ENCODE results near the gene FRRS1. TPM values are rescaled to one million over a fixed set of nuclear protein-coding genes. Genes with fewer than 3 reads are reported as not detected.

Gene FRRS1
- total RNA-seq, 2 experiments from 2014 or later: 0.33 to 1.1 TPM

GRCh38 chr1:99663501-99663900 is 102.9 kb downstream of the FRRS1 start:
- no peak overlapping the region for H3K4me3 Mint-ChIP-seq
- no peak overlapping the region for H3K27ac Mint-ChIP-seq
- intact Hi-C loops (cut with DNase I, micrococcal nuclease): no loop called here
- no peak overlapping the region for H3K4me3 ChIP-seq (ENCODE audit: low read length)
- DNase-seq: no peak
- no peaks in the 10 kb centered on the region for H3K9me3 Mint-ChIP-seq
- POLR2A ChIA-PET: no interaction called here
- no peaks in the 10 kb centered on the region for H3K36me3 Mint-ChIP-seq (ENCODE audit: low read depth)
- no peak for ATAC-seq (ENCODE audit: poor library complexity)
- no peaks in the 10 kb centered on the region for H3K36me3 ChIP-seq (ENCODE audit: insufficient read depth, low read length)
- no peaks in the 10 kb centered on the region for H3K9me3 ChIP-seq (ENCODE audit: control insufficient read depth in 1 of 2, insufficient read depth in 1 of 2, low read length in 2 of 2)
- TF ChIP-seq CTCF (IDR thresholded peaks at IDR 0.05): no peak
- H3K27me3 ChIP-seq (ENCODE audit: control insufficient read depth in 1 of 2, insufficient read depth in 2 of 2, low read length in 2 of 2): no peaks in the 10 kb centered on the region
- no peaks in the 10 kb centered on the region for H3K4me1 Mint-ChIP-seq (ENCODE audit: low read depth)
- CTCF ChIA-PET: no interaction called here
- H3K4me1 ChIP-seq (ENCODE audit: insufficient read depth, low read length): no peaks in the 10 kb centered on the region
- no peak overlapping the region for H3K27ac ChIP-seq (ENCODE audit: low read depth in 1 of 2, low read length in 2 of 2)
- peaks cover 24% of the 10 kb centered on the region for H3K27me3 Mint-ChIP-seq

GRCh38 chr1:99662539-99663080 is 103.8 kb downstream of the FRRS1 start:
- Histone ChIP-seq H3K4me3 (ENCODE audit: low read length) (no peak overlapping the region), H3K4me1 (ENCODE audit: insufficient read depth, low read length) (no peaks in the 10 kb centered on the region), H3K27me3 (ENCODE audit: control insufficient read depth in 1 of 2, insufficient read depth in 2 of 2, low read length in 2 of 2) (no peaks in the 10 kb centered on the region), H3K36me3 (ENCODE audit: insufficient read depth, low read length) (no peaks in the 10 kb centered on the region), H3K9me3 (ENCODE audit: control insufficient read depth in 1 of 2, insufficient read depth in 1 of 2, low read length in 2 of 2) (no peaks in the 10 kb centered on the region), H3K27ac (ENCODE audit: low read depth in 1 of 2, low read length in 2 of 2) (no peak overlapping the region)
- no peak for ATAC-seq (ENCODE audit: poor library complexity)
- CTCF ChIA-PET: no interaction called here
- Mint-ChIP-seq H3K4me3 (no peak overlapping the region), H3K9me3 (no peaks in the 10 kb centered on the region), H3K27me3 (peaks cover 19% of the 10 kb centered on the region), H3K4me1 (ENCODE audit: low read depth) (no peaks in the 10 kb centered on the region), H3K27ac (no peak overlapping the region), H3K36me3 (ENCODE audit: low read depth) (no peaks in the 10 kb centered on the region)
- POLR2A ChIA-PET: no interaction called here
- intact Hi-C loops (cut with DNase I, micrococcal nuclease): no loop called here
- no peak for DNase-seq
- TF ChIP-seq CTCF (IDR thresholded peaks at IDR 0.05): no peak

DNA sequence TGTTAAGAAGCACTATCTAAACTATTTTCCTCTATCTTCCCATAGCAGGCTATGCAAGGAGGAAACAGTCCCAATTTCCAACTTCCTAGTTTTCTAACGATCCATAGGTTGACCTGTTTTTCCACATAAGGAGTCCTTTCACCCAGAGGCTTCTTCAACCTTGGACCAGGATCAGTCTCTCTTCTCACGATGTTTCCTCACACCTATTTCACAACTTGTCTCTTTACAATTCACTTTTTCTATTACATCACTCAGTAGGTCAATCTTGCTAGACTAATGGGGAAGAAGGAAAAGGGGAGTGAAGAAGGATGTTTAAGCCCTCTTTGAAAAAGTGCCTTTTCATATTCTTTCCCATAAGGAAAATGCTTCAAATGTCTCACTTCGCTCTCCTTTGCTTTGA is 104.7 kb downstream of the FRRS1 start:
- no peak for TF ChIP-seq CTCF (IDR thresholded peaks at IDR 0.05)
- H3K36me3 Mint-ChIP-seq (ENCODE audit: low read depth): no peaks in the 10 kb centered on the region

More for the DNA sequence above, 104.7 kb downstream of the FRRS1 start:
- H3K27me3 ChIP-seq (ENCODE audit: control insufficient read depth in 1 of 2, insufficient read depth in 2 of 2, low read length in 2 of 2): no peaks in the 10 kb centered on the region
- no peak overlapping the region for H3K4me3 Mint-ChIP-seq
- intact Hi-C loops (cut with DNase I, micrococcal nuclease): no loop called here
- no peaks in the 10 kb centered on the region for H3K9me3 ChIP-seq (ENCODE audit: control insufficient read depth in 1 of 2, insufficient read depth in 1 of 2, low read length in 2 of 2)
- H3K27ac ChIP-seq (ENCODE audit: low read depth in 1 of 2, low read length in 2 of 2): no peak overlapping the region
- ChIA-PET CTCF (no interaction called here), POLR2A (no interaction called here)
- H3K9me3 Mint-ChIP-seq: no peaks in the 10 kb centered on the region
- ATAC-seq (ENCODE audit: poor library complexity) (no peak), DNase-seq (no peak)
- H3K4me1 ChIP-seq (ENCODE audit: insufficient read depth, low read length): no peaks in the 10 kb centered on the region
- H3K27ac Mint-ChIP-seq: no peak overlapping the region
- no peak overlapping the region for H3K4me3 ChIP-seq (ENCODE audit: low read length)
- H3K36me3 ChIP-seq (ENCODE audit: insufficient read depth, low read length): no peaks in the 10 kb centered on the region
- H3K4me1 Mint-ChIP-seq (ENCODE audit: low read depth): no peaks in the 10 kb centered on the region
- peaks cover 13% of the 10 kb centered on the region for H3K27me3 Mint-ChIP-seq
